Stimulated activated CD4-positive, alpha-beta T cell treated with anti-CD3 and anti-CD28 coated beads, Interleukin-1b, Interleukin-23, amount 100 ng/mL, for 48 hours (primary cell): ENCODE measurements around the gene FARP1.

Source experiments
- DNase-seq: peaks from one replicate; pipeline ENCODE4 v3.0.0-alpha.2; 2020

Gene FARP1

GRCh38 chr13:98134901-98135300 is 8.0 kb upstream of the FARP1 start:
- no peak for DNase-seq

GRCh38 chr13:98141091-98141490 is 1.8 kb upstream of the FARP1 start:
- DNase-seq, result no peak

GRCh38 chr13:98141509-98142379 is 1.1 kb upstream of the FARP1 start:
- no peak for DNase-seq

GRCh38 chr13:98143157-98143553 is 261 bp downstream of the FARP1 start:
- no peak for DNase-seq

- DNase-seq, result no peak
Measured at GRCh38 chr13:98143601-98144026, 720 bp downstream of the FARP1 start.

GRCh38 chr13:98144027-98144741 is 1.3 kb downstream of the FARP1 start:
- no peak for DNase-seq

GRCh38 chr13:98144801-98145350 is 2.0 kb downstream of the FARP1 start:
- DNase-seq, result no peak

GRCh38 chr13:98147521-98147920 is 4.6 kb downstream of the FARP1 start:
- DNase-seq, result no peak

- DNase-seq, result no peak
Measured at GRCh38 chr13:98150832-98151479, 8.1 kb downstream of the FARP1 start.

- DNase-seq, result no peak
Measured at GRCh38 chr13:98155475-98156109, 12.7 kb downstream of the FARP1 start.

- DNase-seq, result no peak
Measured at GRCh38 chr13:98156259-98156658, 13.4 kb downstream of the FARP1 start.

GRCh38 chr13:98157188-98157587 is 14.3 kb downstream of the FARP1 start:
- DNase-seq, result no peak

- no peak for DNase-seq
Measured at GRCh38 chr13:98157609-98158008, 14.7 kb downstream of the FARP1 start.

GRCh38 chr13:98158172-98158899 is 15.4 kb downstream of the FARP1 start:
- no peak for DNase-seq

- no peak for DNase-seq
Measured at GRCh38 chr13:98162935-98163334, 20.0 kb downstream of the FARP1 start.

GRCh38 chr13:98169331-98169730 is 26.4 kb downstream of the FARP1 start:
- DNase-seq, result no peak

GRCh38 chr13:98171900-98172589 is 29.2 kb downstream of the FARP1 start:
- DNase-seq, result no peak

GRCh38 chr13:98172590-98173422 is 29.9 kb downstream of the FARP1 start:
- DNase-seq, result no peak

GRCh38 chr13:98173431-98174152 is 30.7 kb downstream of the FARP1 start:
- DNase-seq, result no peak

- no peak for DNase-seq
Measured at GRCh38 chr13:98174307-98174706, 31.4 kb downstream of the FARP1 start.
